Mucosa of descending colon (tissue), 3 donors: ENCODE data around the gene KCNK2. TPM values are rescaled to one million over a fixed set of nuclear protein-coding genes. Genes with fewer than 3 reads are reported as not detected.

Experiments
- ATAC-seq: fragments of 200-7000 bp; cut with Tn5 transposase; one replicate; pipeline ENCODE4 v1.9.1; 2020; ENCODE audit warnings: mild to moderate bottlenecking, moderate library complexity
- DNase-seq, 3 donors: peaks; one replicate each; pipeline ENCODE4 v3.0.0-alpha.2; 2020
- H3K36me3 ChIP-seq: fragments of 200-600 bp; one replicate; pipeline ENCODE4 v1.8.0; 2021; ENCODE audit warnings: low read depth, mild to moderate bottlenecking
- H3K4me1 ChIP-seq: fragments of 200-600 bp; one replicate; pipeline ENCODE4 v1.8.0; 2021; ENCODE audit warnings: low read depth, mild to moderate bottlenecking
- H3K4me3 ChIP-seq: fragments of 200-600 bp; one replicate; pipeline ENCODE4 v1.8.0; 2021; ENCODE audit warnings: mild to moderate bottlenecking
- H3K9me3 ChIP-seq: fragments of 200-600 bp; one replicate; pipeline ENCODE4 v1.8.0; 2021; ENCODE audit warnings: mild to moderate bottlenecking
- intact Hi-C, 2 donors: fragments of 100-400 bp; cut with DNase I in 1 of 2; cut with micrococcal nuclease in 1 of 2; formaldehyde crosslinking; loops; one replicate each; pipeline versions ENCODE4 v1.11.0 to v1.11.1; 2022; cut with DNase I, micrococcal nuclease
- total RNA-seq, 3 donors: library from RNA; stranded (reverse); fragmentation: NEBNext Ultra II Directional in 2 of 3; extraction: Animal tissue kit (Norgen Biotek cat#: 25700) in 2 of 3; gene quantifications; one replicate each; pipeline versions ENCODE4 v1.2.1 to v1.2.4, GENCODE V29; 2021 to 2023
- TF ChIP-seq, protein P1 (sequence below): fragments of 200-600 bp; IDR thresholded peaks from one replicate; pipeline ENCODE4 v1.8.0; 2022; ENCODE audit warnings: antibody characterized with exemption, mild to moderate bottlenecking
- donor health status: DM: no; HTN: no; CAD: no; lungs with moderate emphysema.
- donor health status: DM: no; HTN: no; CAD: no.
- donor health status: DM: no; HTN: yes; CAD: no.

KCNK2 gene
- total RNA-seq, 3 donors from 2014 or later: 0.34 to 1.6 (median 0.43) TPM

DNA sequence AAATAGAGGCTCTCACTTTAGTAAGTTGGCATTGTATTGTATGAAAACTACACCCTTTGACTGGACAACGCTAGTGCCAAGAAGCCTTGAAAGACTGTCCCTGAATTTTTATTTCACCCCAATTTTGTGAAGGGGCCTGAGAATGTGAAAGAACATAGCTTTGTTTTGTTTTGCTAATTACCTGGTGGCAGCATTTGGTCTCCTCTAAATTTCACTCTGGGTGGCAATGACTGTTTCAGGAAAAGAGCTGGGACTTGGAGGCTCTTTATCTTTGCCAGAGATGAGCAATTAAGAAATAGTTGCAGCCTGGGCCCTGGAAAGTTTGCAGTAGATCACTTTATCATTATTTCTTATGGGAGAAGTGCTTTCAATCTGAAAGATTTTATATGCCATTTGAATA lies 117.6 kb downstream of the KCNK2 start:
- TF ChIP-seq, protein P1, sequence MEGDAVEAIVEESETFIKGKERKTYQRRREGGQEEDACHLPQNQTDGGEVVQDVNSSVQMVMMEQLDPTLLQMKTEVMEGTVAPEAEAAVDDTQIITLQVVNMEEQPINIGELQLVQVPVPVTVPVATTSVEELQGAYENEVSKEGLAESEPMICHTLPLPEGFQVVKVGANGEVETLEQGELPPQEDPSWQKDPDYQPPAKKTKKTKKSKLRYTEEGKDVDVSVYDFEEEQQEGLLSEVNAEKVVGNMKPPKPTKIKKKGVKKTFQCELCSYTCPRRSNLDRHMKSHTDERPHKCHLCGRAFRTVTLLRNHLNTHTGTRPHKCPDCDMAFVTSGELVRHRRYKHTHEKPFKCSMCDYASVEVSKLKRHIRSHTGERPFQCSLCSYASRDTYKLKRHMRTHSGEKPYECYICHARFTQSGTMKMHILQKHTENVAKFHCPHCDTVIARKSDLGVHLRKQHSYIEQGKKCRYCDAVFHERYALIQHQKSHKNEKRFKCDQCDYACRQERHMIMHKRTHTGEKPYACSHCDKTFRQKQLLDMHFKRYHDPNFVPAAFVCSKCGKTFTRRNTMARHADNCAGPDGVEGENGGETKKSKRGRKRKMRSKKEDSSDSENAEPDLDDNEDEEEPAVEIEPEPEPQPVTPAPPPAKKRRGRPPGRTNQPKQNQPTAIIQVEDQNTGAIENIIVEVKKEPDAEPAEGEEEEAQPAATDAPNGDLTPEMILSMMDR: no peak
- intact Hi-C loops: no loop called here
- Histone ChIP-seq H3K36me3 (no peaks in the 10 kb centered on the region), H3K9me3 (no peaks in the 10 kb centered on the region), H3K4me1 (no peaks in the 10 kb centered on the region), H3K4me3 (no peak overlapping the region)
- ATAC-seq (no peak), DNase-seq (no peak)

DNA sequence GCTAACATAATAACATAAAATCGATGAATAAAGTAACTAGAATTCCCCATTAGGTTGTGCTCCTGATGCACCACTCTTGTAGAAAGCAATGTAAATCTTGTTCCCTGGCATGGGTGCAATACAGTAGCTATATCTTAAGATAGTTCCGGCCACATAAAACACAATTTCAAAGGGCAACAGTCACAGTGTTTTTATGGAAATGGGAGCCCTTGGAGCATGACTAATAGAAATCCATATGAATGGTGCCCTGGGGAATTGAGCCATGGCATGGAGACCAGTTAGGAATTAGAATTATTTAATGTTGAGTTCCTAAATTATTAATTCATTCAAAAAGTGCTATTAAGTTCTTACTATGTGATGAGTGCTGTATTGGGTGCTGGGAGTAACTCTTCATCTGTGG lies 118.7 kb downstream of the KCNK2 start:
- TF ChIP-seq, protein P1: no peak
- Histone ChIP-seq H3K4me3 (no peak overlapping the region), H3K4me1 (no peaks in the 10 kb centered on the region), H3K36me3 (no peaks in the 10 kb centered on the region), H3K9me3 (no peaks in the 10 kb centered on the region)
- DNase-seq (no peak), ATAC-seq (no peak)
- intact Hi-C loops: no loop called here

DNA sequence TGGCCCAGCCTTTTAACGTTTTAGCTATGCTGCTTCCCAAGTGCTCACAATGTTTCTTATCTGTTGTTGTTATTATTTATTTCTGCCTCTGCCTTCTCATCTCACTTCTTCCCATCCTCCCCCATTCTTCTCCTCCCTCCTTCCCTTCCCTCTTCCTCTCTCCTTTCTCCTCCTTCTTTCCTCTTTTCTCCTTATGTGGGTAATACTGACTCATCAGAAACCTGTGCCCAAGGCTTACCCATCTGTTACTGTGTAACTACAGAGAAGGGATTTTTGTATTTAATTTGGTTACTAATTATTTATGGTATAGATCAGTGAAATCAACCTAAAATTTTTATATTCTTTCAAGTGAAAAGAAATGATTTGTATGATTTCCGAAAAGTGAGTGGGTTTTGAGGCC lies 120.3 kb downstream of the KCNK2 start:
- no peak for ATAC-seq
- H3K9me3 ChIP-seq: no peaks in the 10 kb centered on the region
- DNase-seq: no peak
- TF ChIP-seq, protein P1: no peak
- H3K36me3 ChIP-seq: no peaks in the 10 kb centered on the region
- H3K4me1 ChIP-seq: no peaks in the 10 kb centered on the region
- no peak overlapping the region for H3K4me3 ChIP-seq
- intact Hi-C loops: no loop called here

DNA sequence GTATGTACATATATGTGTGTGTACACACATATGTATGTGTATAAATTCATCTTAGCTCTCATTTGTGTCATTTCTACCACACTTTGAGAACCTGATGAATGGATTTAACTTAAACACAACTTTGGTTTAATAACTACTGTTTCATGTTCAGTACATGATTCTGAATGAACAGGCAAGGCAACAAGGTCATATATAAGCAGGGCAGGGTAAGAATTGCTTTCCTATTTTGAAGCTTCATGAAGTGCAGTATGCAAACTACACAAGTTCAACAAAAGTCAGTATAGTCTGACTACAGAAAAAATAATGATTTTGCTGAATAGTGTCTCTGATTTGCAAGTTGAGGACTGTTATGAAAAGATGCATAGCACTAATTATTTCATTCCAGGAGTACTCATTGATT lies 127.6 kb downstream of the KCNK2 start:
- no peaks in the 10 kb centered on the region for H3K9me3 ChIP-seq
- H3K36me3 ChIP-seq: no peaks in the 10 kb centered on the region
- intact Hi-C loops: no loop called here
- no peak for DNase-seq
- no peak for ATAC-seq
- H3K4me1 ChIP-seq: no peaks in the 10 kb centered on the region
- TF ChIP-seq, protein P1: no peak
- H3K4me3 ChIP-seq: no peak overlapping the region

DNA sequence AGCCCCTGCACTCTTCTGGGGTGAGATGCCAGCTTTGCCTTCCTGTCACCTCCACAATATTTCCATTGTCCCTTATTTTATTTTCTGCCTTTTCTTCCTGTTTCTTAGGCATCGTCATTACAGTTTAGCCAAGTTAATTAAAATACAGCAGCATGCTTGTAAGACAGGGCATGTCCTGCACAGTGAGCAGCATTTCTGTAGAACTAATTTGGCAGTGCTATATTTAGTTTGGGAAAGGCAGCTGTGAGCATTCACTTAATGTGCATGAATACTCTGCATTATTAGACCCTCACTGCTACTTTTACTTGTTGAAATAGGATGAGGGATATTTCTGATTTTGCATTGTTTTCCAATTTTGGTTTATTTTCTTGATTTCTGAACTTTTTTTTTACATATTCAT lies 133.3 kb downstream of the KCNK2 start:
- TF ChIP-seq, protein P1: no peak
- no peaks in the 10 kb centered on the region for H3K4me1 ChIP-seq
- no peak for ATAC-seq
- intact Hi-C loops: no loop called here
- DNase-seq: no peak
- no peak overlapping the region for H3K4me3 ChIP-seq
- H3K36me3 ChIP-seq: no peaks in the 10 kb centered on the region
- no peaks in the 10 kb centered on the region for H3K9me3 ChIP-seq

DNA sequence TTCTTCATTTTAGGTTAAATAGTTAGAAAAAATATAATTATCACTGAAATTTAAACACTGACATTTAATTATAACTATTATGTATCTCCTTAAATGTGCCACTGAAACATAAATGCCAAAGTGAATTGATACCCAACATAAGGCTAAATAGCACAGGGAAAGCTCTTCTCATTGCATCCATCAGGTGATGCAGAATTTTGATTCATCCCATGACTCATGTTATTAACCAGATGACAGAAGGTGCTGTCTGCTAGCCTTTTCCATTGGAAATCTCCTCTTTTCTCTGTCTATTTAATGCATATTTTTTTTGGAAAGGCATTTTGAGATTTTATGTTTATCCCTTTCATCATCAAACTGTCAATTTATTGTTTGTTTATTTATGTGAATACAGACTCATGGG lies 136.8 kb downstream of the KCNK2 start:
- ATAC-seq: no peak

More for the DNA sequence above, 136.8 kb downstream of the KCNK2 start:
- Histone ChIP-seq H3K4me3 (no peak overlapping the region), H3K9me3 (no peaks in the 10 kb centered on the region), H3K36me3 (no peaks in the 10 kb centered on the region), H3K4me1 (no peaks in the 10 kb centered on the region)
- intact Hi-C loops: no loop called here
- no peak for DNase-seq
- TF ChIP-seq, protein P1: no peak
